ENCODE data around the gene SDF2.

DNA sequence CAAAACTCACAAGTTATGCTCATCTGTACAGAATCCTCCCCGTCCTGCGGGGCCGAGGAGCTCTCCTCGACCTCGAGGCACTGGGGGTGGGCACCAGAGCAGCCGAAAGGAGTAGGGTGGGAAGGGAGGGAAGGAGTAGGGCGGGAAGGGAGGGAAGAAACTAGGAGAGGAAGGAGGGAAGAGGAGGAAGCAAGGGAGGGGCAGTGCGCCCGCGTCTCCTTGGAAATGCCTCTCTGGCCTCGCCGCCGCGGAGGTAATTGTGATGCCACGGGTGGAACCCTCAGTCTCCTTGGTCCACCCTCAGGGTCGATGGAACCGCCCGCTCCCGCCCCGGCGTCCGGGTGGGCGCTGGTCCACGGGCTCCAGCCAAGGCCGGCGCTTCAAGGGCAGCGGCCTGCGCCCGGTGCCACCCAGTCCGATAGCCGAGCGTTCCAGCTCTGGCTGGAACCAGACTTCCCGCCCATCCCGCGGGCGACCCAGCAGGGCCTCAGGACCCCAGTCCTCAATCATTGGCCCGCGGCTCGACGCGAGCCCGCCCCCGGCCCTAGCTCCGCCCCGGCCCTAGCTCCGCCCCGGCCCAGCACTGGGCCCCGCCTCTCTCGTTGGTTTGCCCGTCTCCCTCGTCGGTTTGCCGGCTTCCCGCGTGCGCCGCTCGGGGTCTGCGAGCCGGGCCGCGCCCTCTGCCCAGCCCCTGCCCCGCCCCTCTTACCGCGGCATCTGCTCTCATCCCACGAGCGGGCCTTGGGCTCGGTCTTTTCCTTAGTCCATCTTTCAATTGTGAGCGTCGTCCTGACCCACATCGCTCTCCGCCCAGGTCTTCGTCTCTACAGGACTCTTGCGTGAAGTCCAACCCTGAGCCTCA lies 49.4 kb upstream of the SDF2 start:
- no peak for TF ChIP-seq CTCF (IDR thresholded peaks at IDR 0.05)
- TF ChIP-seq EZH2 (IDR thresholded peaks at IDR 0.05): no peak
